Sigmoid colon (tissue), 4 donors: ENCODE measurements around the gene OPRM1.
"Not testable (repeated sequence)": the region's sequence is repeated elsewhere in the genome, so short reads cannot be mapped to it uniquely, and the experiment has no call there.

Source experiments
- EP300 ChIP-seq, 4 donors: sonication (generic); formaldehyde crosslinking; IDR thresholded peaks; one replicate each; pipeline ENCODE4 v1.6.1; 2017; ENCODE audit warnings: antibody characterized with exemption in 4 of 4
- POLR2AphosphoS5 ChIP-seq, 4 donors: sonication (generic); formaldehyde crosslinking; IDR thresholded peaks; one replicate each; pipeline ENCODE4 v1.6.1; 2017; ENCODE audit warnings: antibody characterized with exemption in 4 of 4
- TF ChIP-seq, protein P1 (sequence below), 4 experiments: fragments of 450-650 bp in 3 of 4; fragments of 200-600 bp in 1 of 4; IDR thresholded peaks; one replicate each; pipeline ENCODE4 v1.5.1; 2016 to 2019; ENCODE audit warnings: antibody characterized with exemption in 4 of 4, mild to moderate bottlenecking in 3 of 4, moderate library complexity in 2 of 4

DNA sequence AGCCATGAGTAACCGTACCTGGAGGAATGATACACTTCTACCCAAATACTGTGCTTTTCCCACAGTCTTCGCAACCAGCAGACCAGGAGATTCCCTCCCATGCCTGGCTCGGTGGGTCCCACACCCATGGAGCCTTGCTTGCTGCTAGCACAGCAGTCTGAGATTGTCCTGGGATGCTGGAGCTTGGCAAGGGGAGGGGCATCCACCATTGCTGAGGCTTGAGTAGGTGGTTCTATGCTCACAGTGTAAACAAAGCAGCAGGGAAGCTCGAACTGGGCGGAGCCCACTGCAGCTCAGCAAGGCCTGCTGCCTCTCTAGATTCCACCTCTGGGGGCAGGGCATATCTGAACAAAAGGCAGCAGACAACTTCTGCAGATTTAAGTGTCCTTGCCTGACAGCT, 133.4 kb downstream of the OPRM1 start:
- not testable (repeated sequence) for TF ChIP-seq POLR2AphosphoS5, EP300 (IDR thresholded peaks at IDR 0.05)
- TF ChIP-seq, protein P1, sequence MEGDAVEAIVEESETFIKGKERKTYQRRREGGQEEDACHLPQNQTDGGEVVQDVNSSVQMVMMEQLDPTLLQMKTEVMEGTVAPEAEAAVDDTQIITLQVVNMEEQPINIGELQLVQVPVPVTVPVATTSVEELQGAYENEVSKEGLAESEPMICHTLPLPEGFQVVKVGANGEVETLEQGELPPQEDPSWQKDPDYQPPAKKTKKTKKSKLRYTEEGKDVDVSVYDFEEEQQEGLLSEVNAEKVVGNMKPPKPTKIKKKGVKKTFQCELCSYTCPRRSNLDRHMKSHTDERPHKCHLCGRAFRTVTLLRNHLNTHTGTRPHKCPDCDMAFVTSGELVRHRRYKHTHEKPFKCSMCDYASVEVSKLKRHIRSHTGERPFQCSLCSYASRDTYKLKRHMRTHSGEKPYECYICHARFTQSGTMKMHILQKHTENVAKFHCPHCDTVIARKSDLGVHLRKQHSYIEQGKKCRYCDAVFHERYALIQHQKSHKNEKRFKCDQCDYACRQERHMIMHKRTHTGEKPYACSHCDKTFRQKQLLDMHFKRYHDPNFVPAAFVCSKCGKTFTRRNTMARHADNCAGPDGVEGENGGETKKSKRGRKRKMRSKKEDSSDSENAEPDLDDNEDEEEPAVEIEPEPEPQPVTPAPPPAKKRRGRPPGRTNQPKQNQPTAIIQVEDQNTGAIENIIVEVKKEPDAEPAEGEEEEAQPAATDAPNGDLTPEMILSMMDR (IDR thresholded peaks at IDR 0.05) = not testable (repeated sequence)
